ENCODE data around the gene MICAL2.

The MICAL2 gene

DNA sequence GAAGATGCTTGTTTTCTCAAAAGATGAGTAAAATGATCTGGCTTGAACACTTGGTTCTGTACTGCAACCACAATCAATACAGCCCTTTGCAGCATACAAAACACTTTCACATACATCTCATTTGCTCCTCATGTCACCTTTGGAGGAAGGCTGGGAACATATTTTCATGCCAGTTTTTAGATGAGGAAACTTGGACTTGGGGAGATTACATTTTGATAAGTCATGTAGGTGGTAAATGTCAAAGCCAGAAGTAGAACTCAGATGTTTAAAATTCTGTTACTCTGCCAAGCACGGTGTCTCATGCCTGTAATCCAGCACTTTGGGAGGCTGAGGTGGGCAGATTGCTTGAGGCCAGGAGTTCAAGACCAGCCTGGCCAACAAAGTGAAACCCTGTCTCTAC is 121.8 kb downstream of the MICAL2 start:
- no peak overlapping the region for H3K4me3 Mint-ChIP-seq
- no peak overlapping the region for H3K27ac Mint-ChIP-seq
- H3K36me3 Mint-ChIP-seq = peaks cover 2% of the 10 kb centered on the region
- no peaks in the 10 kb centered on the region for H3K27me3 Mint-ChIP-seq
- peaks cover 23% of the 10 kb centered on the region for H3K4me1 Mint-ChIP-seq
- H3K9me3 Mint-ChIP-seq = no peaks in the 10 kb centered on the region

DNA sequence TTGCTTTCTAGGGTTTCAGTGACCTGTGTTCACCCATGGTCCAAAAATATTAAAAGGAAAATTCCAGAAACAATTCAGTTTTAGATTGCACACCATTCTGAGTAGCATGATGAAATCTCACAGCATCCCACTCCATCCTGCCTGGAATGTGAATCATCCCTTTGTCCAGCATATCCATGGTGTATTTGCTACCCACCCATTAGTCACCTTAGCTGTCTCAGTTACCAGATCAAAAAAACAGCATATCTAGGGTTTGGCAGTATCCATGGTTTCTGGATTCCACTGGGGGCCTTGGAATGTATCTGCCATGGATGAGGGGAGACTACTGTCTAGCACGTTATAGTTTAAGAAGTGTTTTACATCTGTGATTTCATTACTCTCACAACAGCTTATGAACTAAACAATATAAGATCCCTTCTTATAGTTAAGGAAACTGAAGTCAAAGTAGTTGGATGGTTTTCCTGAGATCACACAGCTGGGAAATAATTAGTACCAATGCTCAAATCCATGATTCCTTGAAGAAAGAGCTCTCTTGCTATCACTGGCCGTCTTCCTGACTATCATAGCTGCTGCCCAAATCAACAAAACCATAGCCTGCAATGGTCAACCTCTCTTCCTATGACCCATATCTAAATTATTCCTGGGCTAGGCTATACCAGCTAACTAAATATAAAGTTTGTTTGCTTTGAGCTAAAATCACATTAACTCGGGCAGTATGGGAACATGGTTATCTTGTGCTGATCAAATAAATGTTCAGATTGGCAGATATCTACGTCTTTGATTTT is 122.6 kb downstream of the MICAL2 start:
- Mint-ChIP-seq H3K27ac (no peak overlapping the region), H3K4me1 (peaks cover 23% of the 10 kb centered on the region), H3K27me3 (no peaks in the 10 kb centered on the region), H3K4me3 (no peak overlapping the region), H3K36me3 (peaks cover 2% of the 10 kb centered on the region), H3K9me3 (no peaks in the 10 kb centered on the region)

DNA sequence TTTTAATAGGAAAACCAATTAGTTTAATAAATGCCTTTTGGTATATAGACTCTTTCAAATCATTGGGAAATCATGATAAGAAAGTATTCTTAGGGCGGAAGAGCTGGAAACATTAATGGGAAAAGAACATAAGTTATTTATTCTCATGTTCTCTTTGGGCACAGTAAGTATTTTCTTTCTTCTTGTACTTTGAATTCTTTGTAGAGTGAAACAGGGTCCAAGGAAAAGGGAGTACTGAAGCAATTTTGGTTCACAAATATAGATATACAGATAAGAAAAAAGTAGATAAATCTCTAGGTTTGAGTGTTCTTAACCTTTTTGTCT is 123.2 kb downstream of the MICAL2 start:
- no peak overlapping the region for H3K27ac Mint-ChIP-seq

DNA sequence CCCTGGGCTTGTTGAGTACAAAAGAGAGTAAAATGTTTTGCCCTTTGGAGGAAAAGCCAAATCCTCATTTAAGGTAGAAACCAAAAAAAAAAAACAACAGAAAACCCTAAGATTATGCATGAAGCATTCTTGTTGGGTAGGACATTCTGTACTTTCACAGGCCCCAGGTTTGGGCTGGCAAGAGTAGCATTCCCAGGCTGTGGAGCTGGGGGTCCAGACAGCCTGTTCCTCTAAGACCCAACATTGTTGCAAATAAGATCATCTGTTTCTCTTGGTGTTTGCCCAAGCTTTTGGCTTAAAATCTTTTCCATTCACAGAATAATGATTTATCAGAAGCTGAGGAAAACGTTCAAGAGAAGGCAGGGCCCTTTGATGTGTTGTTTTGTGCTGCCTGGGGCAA is 123.8 kb downstream of the MICAL2 start:
- Mint-ChIP-seq H3K4me1 (peaks cover 23% of the 10 kb centered on the region), H3K27me3 (no peaks in the 10 kb centered on the region), H3K27ac (no peak overlapping the region), H3K4me3 (no peak overlapping the region), H3K36me3 (no peaks in the 10 kb centered on the region), H3K9me3 (no peaks in the 10 kb centered on the region)

More for the DNA sequence above, 123.2 kb downstream of the MICAL2 start:
- H3K9me3 Mint-ChIP-seq = no peaks in the 10 kb centered on the region
- no peaks in the 10 kb centered on the region for H3K27me3 Mint-ChIP-seq
- H3K4me3 Mint-ChIP-seq = no peak overlapping the region
- H3K4me1 Mint-ChIP-seq = peaks cover 23% of the 10 kb centered on the region
- no peaks in the 10 kb centered on the region for H3K36me3 Mint-ChIP-seq

DNA sequence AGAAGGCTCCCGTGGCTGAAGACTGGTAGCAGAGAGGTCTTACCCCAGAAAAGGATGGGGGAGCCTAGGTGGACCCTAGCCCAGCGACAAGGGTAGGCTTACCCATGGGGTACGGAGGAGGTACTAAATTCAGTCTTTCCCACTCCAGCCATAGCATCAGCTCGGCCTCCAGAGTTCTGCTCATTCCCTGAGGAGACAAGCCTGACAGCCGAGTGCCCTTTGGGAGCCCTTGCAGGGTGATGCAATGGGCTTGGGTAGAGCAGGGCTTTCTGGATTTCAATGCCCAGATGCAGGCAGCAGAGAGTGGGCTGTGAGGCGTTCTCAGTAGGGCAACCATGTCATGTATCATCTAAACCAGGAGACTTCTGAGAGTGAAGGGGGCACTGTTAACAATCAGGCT is 124.7 kb downstream of the MICAL2 start:
- Mint-ChIP-seq H3K36me3 (no peaks in the 10 kb centered on the region), H3K9me3 (no peaks in the 10 kb centered on the region), H3K4me3 (no peak overlapping the region), H3K4me1 (peaks cover 23% of the 10 kb centered on the region), H3K27ac (no peak overlapping the region), H3K27me3 (no peaks in the 10 kb centered on the region)

DNA sequence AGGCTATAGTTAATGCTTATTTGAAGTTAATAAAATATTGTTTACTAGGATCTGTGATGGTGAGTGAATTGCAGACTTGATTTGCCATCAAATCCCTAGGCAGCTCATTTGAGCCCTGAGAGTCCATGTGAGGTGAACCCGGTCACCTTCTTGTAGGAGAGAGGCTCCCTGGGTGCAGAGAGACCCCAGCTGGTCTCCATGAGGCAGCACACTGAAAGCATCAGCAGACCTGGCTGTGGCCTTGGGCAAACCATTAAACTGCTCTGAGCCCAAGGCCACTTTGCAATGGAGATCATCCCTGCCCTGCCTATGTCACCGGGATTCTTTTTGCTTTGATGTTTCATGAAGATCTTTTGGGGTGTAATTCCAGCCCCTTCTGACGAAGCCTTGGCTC is 125.2 kb downstream of the MICAL2 start:
- no peaks in the 10 kb centered on the region for H3K36me3 Mint-ChIP-seq
- peak overlapping the region; percentile 63 for H3K27ac Mint-ChIP-seq
- peaks cover 23% of the 10 kb centered on the region for H3K4me1 Mint-ChIP-seq
- no peaks in the 10 kb centered on the region for H3K9me3 Mint-ChIP-seq
- H3K27me3 Mint-ChIP-seq = no peaks in the 10 kb centered on the region
- H3K4me3 Mint-ChIP-seq = no peak overlapping the region

DNA sequence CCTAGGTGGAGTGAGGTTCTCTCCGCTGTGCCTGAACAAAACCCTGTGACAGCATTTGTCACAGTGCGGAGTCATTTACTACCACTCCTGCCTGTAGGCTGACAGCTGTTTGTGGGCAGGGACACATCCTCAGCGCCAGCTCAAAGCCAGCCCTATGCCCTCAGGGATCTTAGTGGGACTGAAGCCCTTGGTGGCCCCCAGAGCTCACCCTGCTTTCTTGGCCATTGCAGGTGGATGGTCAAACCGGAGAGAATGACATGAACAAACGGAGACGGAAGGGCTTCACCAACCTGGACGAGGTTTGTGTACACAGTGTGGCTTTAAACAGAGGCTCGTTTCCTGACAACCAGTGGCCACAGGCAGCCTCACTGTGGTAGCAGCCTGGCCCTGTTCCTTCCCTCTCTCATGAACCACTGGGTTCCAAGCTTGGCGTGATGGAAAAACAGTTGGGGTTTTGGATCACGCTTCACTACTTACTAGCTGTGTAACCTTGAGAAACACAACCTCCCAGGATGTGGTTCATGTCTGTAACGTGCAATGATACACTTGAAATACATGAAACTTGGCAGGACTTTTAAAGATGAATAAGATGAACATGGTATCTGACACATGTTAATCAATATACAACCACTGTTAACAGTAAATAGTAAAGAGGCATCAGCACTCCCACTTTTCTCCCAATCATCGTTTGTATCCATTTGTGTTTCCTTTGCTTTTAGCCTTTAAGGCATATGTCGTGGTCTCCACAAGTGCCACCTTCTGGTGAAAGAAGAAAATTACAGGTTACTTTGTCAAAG is 125.8 kb downstream of the MICAL2 start:
- Mint-ChIP-seq H3K36me3 (no peaks in the 10 kb centered on the region), H3K4me3 (peak overlapping the region; percentile 66), H3K27me3 (no peaks in the 10 kb centered on the region), H3K9me3 (no peaks in the 10 kb centered on the region), H3K27ac (peak overlapping the region; percentile 63), H3K4me1 (peaks cover 27% of the 10 kb centered on the region)

DNA sequence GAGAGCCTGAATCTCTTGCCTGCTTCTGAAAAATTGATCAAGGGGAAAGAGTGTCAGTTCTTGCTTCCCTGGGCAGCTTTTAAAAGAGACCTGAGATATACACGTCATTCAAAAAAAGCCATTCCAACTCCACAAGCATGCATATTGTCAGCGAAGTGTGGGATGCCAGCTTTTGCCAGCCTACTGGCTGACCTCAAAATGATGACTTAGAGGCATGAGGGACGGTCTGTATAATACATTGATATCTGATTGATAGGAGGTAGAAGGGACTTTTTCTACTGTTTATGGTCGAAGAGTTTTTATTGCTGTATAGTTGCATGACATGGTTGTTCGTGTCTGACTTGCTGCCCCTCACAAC is 126.3 kb downstream of the MICAL2 start:
- Mint-ChIP-seq H3K4me3 (peak overlapping the region; percentile 66), H3K36me3 (no peaks in the 10 kb centered on the region), H3K27ac (peak overlapping the region; percentile 56), H3K4me1 (peaks cover 33% of the 10 kb centered on the region), H3K9me3 (no peaks in the 10 kb centered on the region), H3K27me3 (no peaks in the 10 kb centered on the region)

DNA sequence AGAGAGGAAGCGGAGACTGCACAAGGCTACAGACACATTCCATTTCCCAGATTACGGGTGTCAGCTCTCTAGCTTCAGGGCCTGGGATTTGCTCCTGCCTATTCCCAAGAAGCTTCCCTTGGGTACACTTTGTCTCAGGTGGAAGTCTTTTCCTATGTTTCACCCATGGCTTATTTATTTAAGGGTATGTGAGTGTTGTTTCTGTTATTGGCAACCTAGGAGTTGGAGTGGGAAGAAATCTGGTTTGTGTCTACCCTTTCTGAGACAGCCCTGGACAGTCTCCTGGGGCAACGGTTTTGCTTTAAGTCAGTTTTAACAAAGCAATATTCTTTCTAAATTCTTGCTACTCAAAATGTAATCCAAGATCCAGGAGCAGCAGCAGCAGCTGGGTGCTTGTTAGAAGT is 127.0 kb downstream of the MICAL2 start:
- H3K27me3 Mint-ChIP-seq = no peaks in the 10 kb centered on the region
- H3K4me3 Mint-ChIP-seq = no peak overlapping the region
- H3K4me1 Mint-ChIP-seq = peaks cover 40% of the 10 kb centered on the region
- H3K9me3 Mint-ChIP-seq = no peaks in the 10 kb centered on the region
- no peak overlapping the region for H3K27ac Mint-ChIP-seq
- no peaks in the 10 kb centered on the region for H3K36me3 Mint-ChIP-seq

DNA sequence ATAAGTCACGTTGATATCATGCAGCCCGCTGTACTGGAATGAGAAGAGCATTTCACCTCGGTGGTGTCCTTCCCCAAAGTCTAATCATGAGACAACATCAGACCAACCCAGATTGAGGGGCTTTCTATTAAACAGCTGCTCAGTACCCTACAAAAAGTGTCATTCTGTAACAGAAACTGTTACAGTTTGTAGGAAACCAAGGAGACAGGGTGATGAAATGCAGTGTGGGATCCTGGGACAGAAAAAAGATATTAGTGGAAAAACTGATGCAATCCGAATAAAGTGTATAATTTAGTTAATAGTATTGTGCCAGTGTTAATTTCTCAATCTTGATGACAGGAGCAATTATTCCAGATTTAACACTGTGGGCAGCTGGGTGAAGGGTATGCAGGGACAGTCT is 128.0 kb downstream of the MICAL2 start:
- Mint-ChIP-seq H3K4me1 (peaks cover 50% of the 10 kb centered on the region), H3K27me3 (no peaks in the 10 kb centered on the region), H3K4me3 (no peak overlapping the region), H3K9me3 (no peaks in the 10 kb centered on the region), H3K27ac (no peak overlapping the region), H3K36me3 (no peaks in the 10 kb centered on the region)

DNA sequence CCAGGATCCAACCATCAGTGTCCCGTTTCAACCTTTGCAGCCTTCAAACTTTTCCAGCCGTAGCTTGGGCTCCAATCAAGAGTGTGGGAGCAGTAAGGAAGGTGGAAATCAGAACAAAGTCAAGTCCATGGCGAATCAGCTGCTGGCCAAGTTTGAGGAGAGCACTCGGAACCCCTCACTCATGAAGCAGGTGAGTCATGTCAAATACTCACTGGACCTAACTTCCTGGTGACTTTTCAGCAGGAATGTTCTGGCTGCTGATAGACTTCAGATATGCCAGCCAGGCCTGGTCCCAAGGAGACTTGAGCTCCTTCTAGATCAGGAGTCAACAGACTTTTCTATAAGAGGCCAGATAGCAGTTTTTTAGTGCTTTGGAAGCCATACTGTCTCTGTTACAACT is 129.0 kb downstream of the MICAL2 start:
- H3K27me3 Mint-ChIP-seq = no peaks in the 10 kb centered on the region
- no peaks in the 10 kb centered on the region for H3K9me3 Mint-ChIP-seq
- no peak overlapping the region for H3K4me3 Mint-ChIP-seq
- no peaks in the 10 kb centered on the region for H3K36me3 Mint-ChIP-seq
- peaks cover 57% of the 10 kb centered on the region for H3K4me1 Mint-ChIP-seq
- H3K27ac Mint-ChIP-seq = no peak overlapping the region

DNA sequence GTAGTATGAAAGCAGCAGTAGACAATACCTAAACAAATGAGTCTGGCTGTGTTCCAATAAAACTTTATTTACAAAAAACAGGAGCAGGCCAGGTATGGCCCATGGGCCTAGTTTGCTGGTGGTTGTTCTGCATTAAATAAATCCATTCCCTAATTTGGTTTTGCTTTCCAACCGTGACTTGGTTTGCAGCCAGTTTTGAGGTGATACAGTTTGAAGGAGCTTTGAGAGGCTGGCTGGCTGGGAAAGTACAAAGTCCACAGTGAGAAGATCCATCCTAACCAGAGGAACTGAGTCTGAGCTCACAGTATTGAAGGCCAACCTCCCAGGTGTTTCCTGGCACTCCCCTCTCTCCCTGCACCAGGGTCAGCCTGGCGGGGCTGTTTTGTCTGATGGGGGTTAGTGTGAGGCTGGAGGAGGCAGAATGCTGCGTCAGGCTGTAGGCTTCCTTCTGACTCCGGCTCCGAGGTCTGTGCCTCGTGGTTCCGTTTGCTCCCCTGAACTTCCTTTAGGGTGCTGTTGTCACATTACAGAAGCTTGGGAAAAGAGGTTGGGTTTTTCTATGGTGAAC is 129.5 kb downstream of the MICAL2 start:
- Mint-ChIP-seq H3K36me3 (no peaks in the 10 kb centered on the region), H3K4me1 (peaks cover 55% of the 10 kb centered on the region), H3K9me3 (no peaks in the 10 kb centered on the region), H3K4me3 (no peak overlapping the region), H3K27me3 (no peaks in the 10 kb centered on the region), H3K27ac (no peak overlapping the region)

DNA sequence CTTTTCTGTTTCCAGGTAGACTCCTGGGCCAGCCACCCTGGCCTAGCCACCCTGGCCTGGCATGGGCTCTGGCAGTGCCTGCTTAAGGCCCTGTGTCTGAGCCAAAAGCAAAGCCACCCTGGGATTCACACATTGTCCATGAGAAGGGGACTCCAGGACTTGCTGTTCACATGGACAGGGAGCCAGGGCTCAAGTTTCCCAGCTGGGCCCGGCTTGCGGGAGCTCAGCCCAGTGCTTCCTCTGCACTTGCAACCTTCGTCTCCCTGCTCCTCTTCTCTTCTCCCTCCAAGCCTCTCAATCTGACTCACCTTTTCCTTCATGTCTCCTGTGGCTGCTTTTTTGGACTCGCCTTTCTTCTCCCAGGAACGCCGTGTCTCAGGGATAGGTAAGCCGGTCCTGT is 130.3 kb downstream of the MICAL2 start:
- Mint-ChIP-seq H3K27ac (peak overlapping the region; percentile 59), H3K36me3 (no peaks in the 10 kb centered on the region), H3K4me1 (peaks cover 47% of the 10 kb centered on the region), H3K27me3 (no peaks in the 10 kb centered on the region), H3K4me3 (no peak overlapping the region), H3K9me3 (no peaks in the 10 kb centered on the region)

DNA sequence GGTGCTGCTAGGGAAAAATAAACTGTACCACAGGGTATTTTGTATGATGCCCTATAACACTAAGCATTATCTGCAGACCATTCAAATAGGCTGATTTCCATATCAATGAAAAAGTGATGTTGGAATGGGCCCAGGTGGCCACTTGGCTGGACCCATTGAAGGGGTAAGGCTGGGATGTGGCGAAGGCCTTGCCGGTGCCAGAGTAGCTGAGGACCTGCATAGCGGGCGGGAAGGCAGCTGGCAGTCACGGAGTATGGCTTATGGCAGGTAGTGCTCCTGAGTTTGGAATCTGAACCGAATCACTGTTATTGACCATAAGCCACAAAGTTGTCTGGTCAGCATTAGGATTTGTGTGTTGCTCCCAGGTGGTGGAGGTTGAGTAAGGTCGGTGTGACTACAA is 131.0 kb downstream of the MICAL2 start:
- no peaks in the 10 kb centered on the region for H3K36me3 Mint-ChIP-seq
- no peak overlapping the region for H3K27ac Mint-ChIP-seq
- H3K9me3 Mint-ChIP-seq = no peaks in the 10 kb centered on the region
- H3K27me3 Mint-ChIP-seq = no peaks in the 10 kb centered on the region
- peaks cover 40% of the 10 kb centered on the region for H3K4me1 Mint-ChIP-seq
- H3K4me3 Mint-ChIP-seq = no peak overlapping the region

DNA sequence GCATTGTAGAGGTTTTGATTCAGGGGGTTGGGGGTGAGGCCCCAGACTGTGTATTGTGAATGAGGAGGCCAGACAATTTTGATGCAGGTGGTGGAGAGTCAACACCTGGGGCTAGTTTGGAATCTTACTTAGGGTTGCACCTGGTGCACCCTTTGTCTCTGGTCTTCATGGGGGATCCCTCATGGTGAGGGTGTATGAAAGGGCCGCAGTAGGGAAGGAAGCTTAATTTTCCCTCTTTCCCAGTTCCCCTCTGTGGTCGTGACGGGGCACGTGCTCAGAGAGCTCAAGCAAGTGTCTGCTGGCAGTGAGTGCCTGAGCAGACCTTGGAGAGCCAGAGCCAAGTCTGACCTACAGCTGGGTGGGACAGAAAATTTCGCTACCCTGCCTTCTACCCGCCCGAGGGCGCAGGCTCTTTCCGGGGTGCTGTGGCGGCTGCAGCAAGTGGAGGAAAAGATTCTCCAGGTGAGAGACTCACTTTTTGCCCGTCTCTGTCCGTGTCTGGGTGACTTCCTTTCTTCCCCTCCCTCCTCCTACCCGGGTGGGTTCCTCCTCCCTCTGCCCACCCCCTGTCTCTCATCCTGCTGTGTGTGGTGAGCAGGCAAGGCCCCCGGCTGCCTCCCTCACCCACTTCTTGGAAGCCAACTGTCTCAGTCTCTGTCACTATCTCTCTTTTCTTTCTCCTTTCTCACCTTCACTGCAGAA is 131.7 kb downstream of the MICAL2 start:
- Mint-ChIP-seq H3K4me1 (peaks cover 34% of the 10 kb centered on the region), H3K27me3 (no peaks in the 10 kb centered on the region), H3K4me3 (peak overlapping the region; percentile 40), H3K36me3 (no peaks in the 10 kb centered on the region), H3K9me3 (no peaks in the 10 kb centered on the region), H3K27ac (peak overlapping the region; percentile 76)

DNA sequence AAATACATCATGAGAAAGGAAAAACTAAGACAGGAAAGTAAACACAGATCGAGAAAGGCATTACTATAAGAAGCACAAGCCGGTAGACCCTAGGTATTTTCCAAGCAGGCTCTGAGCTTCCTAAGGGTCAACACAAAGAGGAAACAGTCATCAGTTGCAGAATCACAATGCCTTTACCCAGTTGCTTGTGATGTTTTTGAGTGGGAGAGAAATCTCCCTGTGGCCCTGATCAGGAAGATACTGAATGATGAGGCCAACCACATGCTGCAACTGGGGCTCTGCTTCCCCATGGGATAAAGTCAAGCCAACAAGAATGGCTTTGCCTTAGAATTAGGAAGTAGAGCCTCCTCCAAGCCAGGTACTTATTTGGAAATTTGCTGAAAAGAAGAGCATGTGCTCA is 132.6 kb downstream of the MICAL2 start:
- peaks cover 34% of the 10 kb centered on the region for H3K4me1 Mint-ChIP-seq
- no peaks in the 10 kb centered on the region for H3K36me3 Mint-ChIP-seq
- H3K27ac Mint-ChIP-seq = peak overlapping the region; percentile 76
- H3K9me3 Mint-ChIP-seq = no peaks in the 10 kb centered on the region
- no peaks in the 10 kb centered on the region for H3K27me3 Mint-ChIP-seq
- peak overlapping the region; percentile 40 for H3K4me3 Mint-ChIP-seq

Measured in activated naive CD4-positive, alpha-beta T cell treated with anti-CD3 and anti-CD28 coated beads, Interleukin-2, amount 50 U/mL, for 24 hours (primary cell).